Kidney (tissue), 14 donors: ENCODE measurements around the gene CNTN4. TPM values are rescaled to one million over a fixed set of nuclear protein-coding genes. Genes with fewer than 3 reads are reported as not detected.

Experiments used
- DNase-seq, 5 donors: peaks; one replicate each; pipeline ENCODE4 v3.0.0-alpha.2; 2013 to 2020
- FAIRE-seq: peaks from 2 replicates; lab custom pipeline; 2012; peaks lifted over from hg19 to GRCh38; lab: Jason Lieb, UNC
- H3K27ac ChIP-seq, 2 donors: one replicate each; pipeline ENCODE4 v1.7.0; 2013; ENCODE audit warnings: low read depth in 2 of 2, low read length in 2 of 2, inconsistent platforms in 1 of 2
- H3K27me3 ChIP-seq: one replicate; pipeline ENCODE4 v1.7.1; 2013; ENCODE audit warnings: low read length, inconsistent platforms; ENCODE audit not compliant: control insufficient read depth, insufficient read depth
- H3K36me3 ChIP-seq, 3 donors: one replicate each; pipeline versions ENCODE4 v1.7.0 to v1.7.1; 2013; ENCODE audit warnings: low read length in 3 of 3, control low read depth in 1 of 3, inconsistent platforms in 1 of 3; ENCODE audit not compliant: insufficient read depth in 3 of 3, control insufficient read depth in 2 of 3
- H3K4me1 ChIP-seq, 3 donors: one replicate each; pipeline versions ENCODE4 v1.7.0 to v1.7.1; 2013; ENCODE audit warnings: low read length in 3 of 3, inconsistent platforms in 1 of 3, low read depth in 1 of 3; ENCODE audit not compliant: control insufficient read depth in 2 of 3, insufficient read depth in 2 of 3
- H3K4me3 ChIP-seq, 3 donors: one replicate each; pipeline versions ENCODE4 v1.7.0 to v1.8.1; 2013; ENCODE audit warnings: low read length in 3 of 3, control low read depth in 1 of 3, inconsistent platforms in 1 of 3
- H3K9ac ChIP-seq, 3 donors: one replicate each; pipeline versions ENCODE4 v1.7.0 to v1.7.1; 2013; ENCODE audit warnings: low read length in 3 of 3, control low read depth in 1 of 3, inconsistent platforms in 1 of 3
- H3K9me3 ChIP-seq, 3 donors: one replicate each; pipeline versions ENCODE4 v1.7.0 to v1.7.1; 2013; ENCODE audit warnings: low read length in 3 of 3, control low read depth in 1 of 3, inconsistent platforms in 1 of 3; ENCODE audit not compliant: control insufficient read depth in 2 of 3, insufficient read depth in 1 of 3
- intact Hi-C: fragments of 100-400 bp; cut with DNase I; formaldehyde crosslinking; loops from one replicate; pipeline ENCODE4 v1.11.1; 2022
- polyA plus RNA-seq: library from polyadenylated mRNA; stranded (reverse); fragments of 350-450 nt; fragmentation: Illumina TruSeq; extraction: RNeasy Lipid Tissue Mini Kit (QIAGEN cat#74804); gene quantifications from one replicate; pipeline ENCODE4 v1.2.3, GENCODE V29; 2014; ENCODE audit warnings: low read depth, low replicate concordance; ENCODE audit not compliant: insufficient read depth
- total RNA-seq: library from RNA; stranded (reverse); fragmentation: NEBNext Ultra II Directional; extraction: Animal tissue kit (Norgen Biotek cat#: 25700); gene quantifications from one replicate; pipeline ENCODE4 v1.2.1, GENCODE V29; 2021
- TF ChIP-seq, protein P1 (sequence below): IDR thresholded peaks from 3 replicates; pipeline ENCODE4 v1.5.1; 2012; ENCODE audit warnings: mild to moderate bottlenecking, moderate library complexity, borderline replicate concordance; ENCODE audit not compliant: insufficient read depth; ENCODE audit errors: extremely low read depth
- donor health status: control.
- donor health status: control.
- donor health status: control.
- donor health status: control.
- donor health status: control.
- donor health status: DM: yes; HTN: yes; CAD: no.
- donor health status: Normal renal cell carcinoma (clear cell type).

The CNTN4 gene
- total and polyA plus RNA-seq, 2 donors from 2014 or later, result 2.2 to 13.4 TPM

DNA sequence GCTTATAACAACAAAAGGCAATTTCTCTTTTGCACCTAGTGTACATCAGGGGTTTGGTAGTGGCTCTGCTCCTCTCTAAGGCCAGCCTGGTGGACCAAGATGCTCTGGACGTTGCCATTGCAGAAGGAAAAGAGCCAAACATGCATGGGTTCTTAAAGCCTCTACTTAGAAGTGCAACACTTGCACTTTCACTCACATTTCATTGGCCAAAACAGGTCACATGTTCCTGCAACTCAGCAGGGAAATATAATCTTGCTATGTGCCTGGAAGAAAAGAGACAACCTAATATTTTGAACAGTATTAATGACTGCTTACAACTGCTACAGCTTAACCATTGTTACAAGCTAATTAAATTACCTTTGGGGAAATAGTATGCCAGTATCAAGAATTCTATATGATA lies 828.6 kb downstream of the CNTN4 start:
- Histone ChIP-seq H3K9me3 (no peaks in the 10 kb centered on the region), H3K4me1 (no peaks in the 10 kb centered on the region), H3K27me3 (no peaks in the 10 kb centered on the region), H3K9ac (no peak overlapping the region), H3K27ac (no peak overlapping the region), H3K4me3 (no peak overlapping the region), H3K36me3 (no peaks in the 10 kb centered on the region)
- TF ChIP-seq, protein P1, sequence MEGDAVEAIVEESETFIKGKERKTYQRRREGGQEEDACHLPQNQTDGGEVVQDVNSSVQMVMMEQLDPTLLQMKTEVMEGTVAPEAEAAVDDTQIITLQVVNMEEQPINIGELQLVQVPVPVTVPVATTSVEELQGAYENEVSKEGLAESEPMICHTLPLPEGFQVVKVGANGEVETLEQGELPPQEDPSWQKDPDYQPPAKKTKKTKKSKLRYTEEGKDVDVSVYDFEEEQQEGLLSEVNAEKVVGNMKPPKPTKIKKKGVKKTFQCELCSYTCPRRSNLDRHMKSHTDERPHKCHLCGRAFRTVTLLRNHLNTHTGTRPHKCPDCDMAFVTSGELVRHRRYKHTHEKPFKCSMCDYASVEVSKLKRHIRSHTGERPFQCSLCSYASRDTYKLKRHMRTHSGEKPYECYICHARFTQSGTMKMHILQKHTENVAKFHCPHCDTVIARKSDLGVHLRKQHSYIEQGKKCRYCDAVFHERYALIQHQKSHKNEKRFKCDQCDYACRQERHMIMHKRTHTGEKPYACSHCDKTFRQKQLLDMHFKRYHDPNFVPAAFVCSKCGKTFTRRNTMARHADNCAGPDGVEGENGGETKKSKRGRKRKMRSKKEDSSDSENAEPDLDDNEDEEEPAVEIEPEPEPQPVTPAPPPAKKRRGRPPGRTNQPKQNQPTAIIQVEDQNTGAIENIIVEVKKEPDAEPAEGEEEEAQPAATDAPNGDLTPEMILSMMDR, result no peak
- intact Hi-C loops, result no loop called here
- DNase-seq (no peak), FAIRE-seq (no peak)

DNA sequence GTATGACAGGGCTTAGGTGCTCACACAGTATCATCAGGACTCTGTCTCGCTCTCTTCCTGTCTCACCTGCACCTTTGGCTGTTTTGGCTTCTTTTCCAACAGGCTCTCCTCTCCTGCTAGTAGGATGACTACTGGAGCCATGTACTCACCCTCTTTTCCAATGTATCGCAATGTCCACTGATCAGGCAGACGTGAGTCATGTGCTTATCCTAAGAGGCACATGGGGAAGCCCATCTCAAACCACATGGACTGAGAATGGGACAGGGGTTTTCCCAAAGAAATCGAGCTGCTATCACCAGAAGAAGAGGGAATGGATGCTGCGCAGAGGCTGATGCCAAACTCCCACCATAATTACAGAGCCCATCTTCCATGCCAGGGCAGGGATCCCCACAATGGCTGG lies 830.9 kb downstream of the CNTN4 start:
- DNase-seq (no peak), FAIRE-seq (no peak)
- no peaks in the 10 kb centered on the region for H3K36me3 ChIP-seq
- no peaks in the 10 kb centered on the region for H3K9me3 ChIP-seq
- intact Hi-C loops, result no loop called here
- H3K27me3 ChIP-seq, result no peaks in the 10 kb centered on the region
- H3K27ac ChIP-seq, result no peak overlapping the region
- no peaks in the 10 kb centered on the region for H3K4me1 ChIP-seq
- TF ChIP-seq, protein P1, result no peak
- no peak overlapping the region for H3K9ac ChIP-seq
- H3K4me3 ChIP-seq, result no peak overlapping the region

DNA sequence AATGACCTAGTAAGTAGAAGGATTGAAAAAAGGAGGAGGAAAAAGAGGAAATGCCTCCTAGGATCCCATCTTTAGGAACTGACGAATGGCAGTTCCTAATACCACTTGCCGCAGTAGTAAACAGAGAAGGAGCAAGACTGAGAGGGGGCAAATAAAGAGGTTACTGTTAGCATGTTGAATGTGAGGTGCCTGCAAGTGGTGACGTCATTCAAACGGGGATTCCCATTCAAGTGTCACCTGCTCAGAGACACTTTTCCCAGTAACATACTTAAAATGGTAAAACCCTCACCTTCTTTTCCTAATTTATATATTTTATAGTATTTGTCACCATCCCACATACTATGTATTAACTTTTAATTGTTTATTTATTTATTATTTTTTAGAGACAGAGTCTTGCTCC lies 832.6 kb downstream of the CNTN4 start:
- no peak overlapping the region for H3K4me3 ChIP-seq
- H3K9ac ChIP-seq, result no peak overlapping the region
- TF ChIP-seq, protein P1, result no peak
- H3K27me3 ChIP-seq, result no peaks in the 10 kb centered on the region
- H3K36me3 ChIP-seq, result no peaks in the 10 kb centered on the region
- H3K27ac ChIP-seq, result no peak overlapping the region
- H3K9me3 ChIP-seq, result no peaks in the 10 kb centered on the region
- no peaks in the 10 kb centered on the region for H3K4me1 ChIP-seq
- intact Hi-C loops, result no loop called here
- no peak for DNase-seq
- FAIRE-seq, result no peak

DNA sequence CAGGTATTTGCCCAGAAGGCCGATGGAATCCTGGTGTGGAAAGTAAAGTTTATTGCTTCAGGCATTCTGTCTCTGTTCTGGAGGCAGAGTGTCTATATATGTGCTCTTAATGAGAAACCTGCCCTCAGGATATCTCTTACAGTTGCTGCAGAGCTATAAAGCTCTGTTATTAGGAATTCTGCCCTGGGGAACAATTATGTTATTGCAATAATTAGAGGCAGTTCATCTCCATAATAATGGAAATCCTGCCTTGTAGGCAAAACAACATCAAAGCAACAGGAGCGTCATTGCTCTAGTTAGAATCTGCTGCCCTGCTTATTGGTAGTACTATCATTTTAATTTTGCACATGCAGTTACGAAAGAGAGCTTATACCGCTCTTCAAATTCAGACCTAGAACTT lies 835.9 kb downstream of the CNTN4 start:
- Histone ChIP-seq H3K27ac (no peak overlapping the region), H3K4me1 (no peaks in the 10 kb centered on the region), H3K9ac (no peak overlapping the region), H3K4me3 (no peak overlapping the region), H3K36me3 (no peaks in the 10 kb centered on the region), H3K9me3 (no peaks in the 10 kb centered on the region), H3K27me3 (no peaks in the 10 kb centered on the region)
- no peak for DNase-seq
- no peak for FAIRE-seq
- intact Hi-C loops, result no loop called here
- TF ChIP-seq, protein P1, result no peak
